Right renal cortex interstitium (tissue), 3 donors: ENCODE results near the gene GSE1. TPM values are rescaled to one million over a fixed set of nuclear protein-coding genes. Genes with fewer than 3 reads are reported as not detected.

Experiments used
- DNase-seq, 3 donors: peaks; one replicate each; pipeline ENCODE4 v3.0.0-alpha.2; 2013; ENCODE audit warnings: low read depth in 3 of 3, low spot score in 2 of 3
- polyA plus RNA-seq, 3 donors: library from polyadenylated mRNA; unstranded; fragments of 120-200 nt; gene quantifications; one replicate each; pipeline ENCODE4 v1.2.1, GENCODE V29; 2013; ENCODE audit not compliant: insufficient read length in 3 of 3

The GSE1 gene
- 10 to 100 TPM; 53.6 to 58.6 (median 56.9) TPM for polyA plus RNA-seq

GRCh38 chr16:85612801-85613603 lies at the start of gene GSE1:
TSS of gene GSE1 (plus strand) at chr16:85613322. CDS start at chr16:85613392, 70 bp downstream.
- no peak for DNase-seq

DNA sequence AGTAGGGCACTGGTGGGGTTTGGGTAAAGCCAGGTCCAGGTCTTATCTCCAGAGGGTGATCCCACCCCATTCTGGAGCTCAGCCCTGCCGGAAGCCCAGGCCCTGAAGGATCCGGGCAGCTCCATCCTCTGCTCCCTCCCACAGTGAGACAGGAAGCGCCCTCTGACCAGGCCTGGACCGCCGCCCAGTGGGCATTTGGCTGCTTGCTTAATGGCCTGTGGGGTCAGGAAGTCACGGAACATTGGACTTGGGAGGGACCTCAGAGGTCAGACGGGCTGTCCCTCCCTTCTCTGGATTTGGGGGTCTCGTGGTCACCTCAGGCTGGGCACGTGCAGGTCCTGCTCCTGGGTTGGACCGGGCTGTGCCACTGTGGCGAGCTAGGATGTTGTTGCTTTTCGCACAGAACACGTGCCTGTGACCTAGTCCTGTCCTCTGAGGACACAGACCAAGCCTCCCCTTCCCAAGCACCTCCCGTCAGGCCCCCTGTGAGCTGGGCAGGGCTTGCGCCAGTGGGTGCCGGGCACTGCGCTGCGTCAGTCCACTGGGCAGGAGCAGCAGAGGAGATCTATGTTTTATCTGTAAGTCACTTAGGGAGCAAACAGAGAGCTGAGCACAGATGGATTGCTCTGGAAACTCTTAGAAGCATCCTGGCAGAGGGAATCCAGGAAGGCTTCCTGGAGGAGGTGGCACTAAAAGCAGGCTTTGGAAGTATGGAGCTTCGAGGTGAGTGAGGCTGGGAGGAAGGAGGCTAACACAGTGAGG lies 49.4 kb upstream of the GSE1 start:
- no peak for DNase-seq

- DNase-seq, result no peak
Measured at GRCh38 chr16:85564277-85565051, 48.7 kb upstream of the GSE1 start.

GRCh38 chr16:85565340-85565739 lies 47.8 kb upstream of the GSE1 start:
- no peak for DNase-seq

- DNase-seq, result no peak
Measured at GRCh38 chr16:85565801-85566526, 47.2 kb upstream of the GSE1 start.

DNA sequence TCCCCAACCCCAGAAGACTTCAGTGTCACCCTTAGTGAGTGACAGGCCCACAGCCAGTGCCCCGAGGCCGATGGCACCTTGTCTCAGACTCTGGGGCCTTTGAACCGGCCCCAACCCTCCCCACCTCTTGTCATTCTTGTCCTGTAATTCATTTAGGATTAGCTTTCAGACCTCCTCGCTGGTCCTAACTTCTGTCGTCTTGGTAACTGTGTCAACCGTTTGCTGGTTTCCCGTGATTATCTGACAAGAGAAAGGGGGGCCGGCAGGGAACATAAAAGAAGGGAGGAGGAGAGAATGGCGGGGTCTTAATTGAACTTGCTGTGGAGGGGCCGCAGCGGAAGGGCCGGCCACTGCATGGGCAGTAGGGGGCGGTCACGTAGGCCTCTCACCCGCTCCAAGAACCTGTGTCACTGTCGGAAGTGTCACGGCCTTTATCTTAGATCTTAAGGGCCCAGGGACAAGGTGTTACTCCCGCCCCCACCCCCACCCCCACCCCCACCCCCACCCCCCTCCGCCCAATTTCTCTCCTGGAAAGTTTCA lies 46.5 kb upstream of the GSE1 start:
- DNase-seq, result no peak

DNA sequence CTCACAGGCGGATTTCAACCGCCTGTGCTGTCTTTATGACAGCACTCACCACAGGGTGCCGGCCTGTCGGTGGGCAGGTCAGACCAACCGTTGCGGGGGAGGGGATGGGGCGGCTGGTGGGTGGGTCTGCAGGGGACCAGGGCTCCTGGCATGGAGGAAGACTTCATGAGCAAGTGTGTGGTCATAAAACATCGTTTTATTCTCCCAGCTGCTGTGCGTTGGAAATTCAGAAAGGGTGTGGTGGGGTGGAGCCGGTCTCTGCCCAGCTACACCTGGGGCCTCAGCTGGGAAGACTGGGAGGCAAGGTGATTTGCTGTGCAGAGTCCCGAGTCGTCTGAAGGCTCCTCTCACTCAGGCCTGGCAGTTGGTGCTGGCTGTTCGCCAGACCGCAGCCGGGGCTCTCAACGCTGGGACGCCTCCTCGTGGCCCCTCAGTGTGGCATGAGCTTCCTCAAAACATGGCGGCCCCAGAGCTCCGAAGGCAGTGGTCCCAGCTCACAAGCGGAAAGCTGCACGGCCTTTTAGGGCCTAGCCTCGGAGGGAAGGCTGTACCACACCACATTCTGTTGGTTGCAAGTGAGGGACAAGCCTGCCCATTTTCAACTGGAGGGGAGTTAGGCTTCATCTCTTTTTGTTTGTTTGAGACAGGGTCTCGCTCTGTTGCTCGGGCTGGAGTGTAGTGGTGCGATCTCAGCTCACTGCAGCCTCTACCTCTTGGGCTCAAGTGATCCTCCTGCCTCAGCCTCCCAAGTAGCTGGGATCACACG lies 45.8 kb upstream of the GSE1 start:
- DNase-seq, result no peak

GRCh38 chr16:85567935-85568334 lies 45.2 kb upstream of the GSE1 start:
- DNase-seq, result no peak

GRCh38 chr16:85568519-85568918 lies 44.6 kb upstream of the GSE1 start:
- no peak for DNase-seq

DNA sequence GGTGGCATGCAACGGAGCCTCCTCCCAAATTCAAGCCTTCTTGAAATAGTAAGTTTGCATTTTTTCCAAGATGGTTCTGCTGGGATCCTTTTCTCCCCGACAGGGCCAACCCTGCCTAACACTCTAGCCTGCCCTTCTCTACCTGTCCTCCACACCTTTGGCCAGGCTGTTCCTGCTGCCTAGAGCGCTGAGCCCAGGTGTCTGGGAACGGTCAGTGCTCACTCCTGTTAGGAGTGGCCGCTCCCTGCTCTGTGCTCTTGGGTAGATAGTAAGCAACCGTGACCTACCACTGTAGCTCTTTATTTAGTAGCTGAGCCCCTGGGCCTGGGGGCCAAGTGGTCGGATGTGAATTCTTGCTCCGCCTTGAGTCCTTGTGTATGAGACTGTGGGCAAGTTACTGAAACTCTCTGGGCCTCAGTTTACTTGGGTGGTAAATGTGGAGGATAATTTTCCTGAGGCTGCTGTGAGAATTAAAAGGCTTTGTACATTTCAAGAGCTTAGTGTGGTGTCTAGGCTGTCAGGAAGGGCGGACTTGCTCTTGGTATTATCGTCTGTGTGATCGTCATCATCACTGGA lies 44.0 kb upstream of the GSE1 start:
- no peak for DNase-seq

DNA sequence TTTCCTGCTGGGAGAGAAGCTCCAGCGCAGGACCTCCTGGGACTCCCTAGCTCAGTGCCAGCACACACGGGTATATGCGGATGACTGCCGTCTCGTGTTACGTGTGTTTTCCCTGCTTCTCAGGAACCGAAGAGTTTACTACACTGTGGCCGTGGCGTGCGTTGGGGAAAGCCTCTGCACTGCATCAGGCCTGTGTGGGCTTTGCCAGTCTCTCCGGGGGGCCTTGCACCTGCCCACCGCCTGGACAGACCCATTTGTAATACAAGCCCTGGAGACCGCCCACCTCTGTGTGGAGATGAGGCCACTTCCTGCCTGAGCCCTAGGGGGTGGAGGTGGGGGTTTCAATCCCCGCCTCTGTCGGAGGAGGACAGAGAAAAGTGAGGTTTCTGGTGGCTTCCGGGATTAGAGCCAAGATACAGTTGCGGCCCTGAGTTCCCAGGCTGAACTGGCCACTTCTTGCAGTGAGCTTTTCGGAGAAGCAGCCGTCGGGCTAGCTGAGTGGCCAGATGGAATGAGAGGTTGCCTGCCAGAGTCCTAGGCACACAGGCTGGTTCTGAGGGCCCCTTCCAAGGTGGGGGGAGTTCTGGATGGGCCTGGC lies 43.4 kb upstream of the GSE1 start:
- no peak for DNase-seq

DNA sequence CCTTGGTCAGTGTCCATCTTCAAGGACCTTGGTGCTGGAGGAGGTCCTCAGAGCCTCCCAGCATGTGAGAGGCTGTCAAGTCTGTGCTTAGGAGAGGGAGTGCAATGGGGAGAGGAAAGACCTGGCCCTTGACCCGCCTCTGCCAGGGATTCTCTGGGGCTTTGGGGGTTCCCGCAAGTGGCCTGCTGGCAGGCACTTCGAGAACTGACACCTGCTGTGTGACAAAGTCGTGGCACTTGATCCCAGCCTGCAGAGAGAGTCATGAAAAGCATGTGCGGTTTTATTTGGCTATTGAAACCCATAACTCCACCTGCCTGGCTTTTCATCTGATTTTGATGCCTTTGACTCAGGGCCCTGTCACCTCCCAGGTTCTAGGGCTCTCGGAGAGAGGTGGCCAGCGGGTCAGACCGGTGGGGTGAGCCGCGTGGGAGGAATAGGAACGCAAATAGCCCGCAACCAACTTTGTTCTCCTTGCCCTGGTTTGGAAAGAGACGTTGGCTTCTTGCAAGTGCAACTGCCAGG lies 42.8 kb upstream of the GSE1 start:
- DNase-seq, result no peak

- no peak for DNase-seq
Measured at GRCh38 chr16:85570735-85571562, 42.2 kb upstream of the GSE1 start.

GRCh38 chr16:85571563-85571812 lies 41.6 kb upstream of the GSE1 start:
- DNase-seq, result no peak

DNA sequence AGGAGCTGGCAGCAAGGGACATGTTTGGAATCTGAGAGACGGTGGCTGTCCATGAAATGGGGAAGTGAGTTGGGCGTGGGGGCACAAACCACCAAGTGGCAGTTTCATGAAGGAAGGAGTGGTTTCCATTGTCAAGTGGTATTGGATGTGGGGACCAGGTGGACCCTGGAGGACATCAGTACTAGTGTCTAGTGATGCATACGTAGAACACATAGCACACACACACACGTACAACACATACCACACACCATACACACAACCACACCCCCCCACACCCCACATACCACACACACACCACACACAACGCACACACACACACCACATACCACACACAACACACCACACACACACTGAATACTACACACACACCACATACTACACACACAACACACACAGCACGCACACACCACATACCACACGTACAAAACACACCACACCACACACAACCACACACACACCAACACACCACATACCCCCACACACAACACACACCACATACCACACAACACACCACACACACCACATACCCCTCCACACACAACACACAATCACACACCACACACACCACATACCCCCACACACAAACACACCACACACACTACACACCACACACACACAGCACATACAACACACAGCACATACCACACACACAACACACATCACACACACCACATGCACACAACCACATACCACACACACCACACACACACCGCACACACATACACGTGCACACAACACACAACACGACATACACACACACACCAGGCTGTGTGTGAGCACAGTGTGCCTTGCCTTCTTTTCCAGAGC lies 41.1 kb upstream of the GSE1 start:
- no peak for DNase-seq

DNA sequence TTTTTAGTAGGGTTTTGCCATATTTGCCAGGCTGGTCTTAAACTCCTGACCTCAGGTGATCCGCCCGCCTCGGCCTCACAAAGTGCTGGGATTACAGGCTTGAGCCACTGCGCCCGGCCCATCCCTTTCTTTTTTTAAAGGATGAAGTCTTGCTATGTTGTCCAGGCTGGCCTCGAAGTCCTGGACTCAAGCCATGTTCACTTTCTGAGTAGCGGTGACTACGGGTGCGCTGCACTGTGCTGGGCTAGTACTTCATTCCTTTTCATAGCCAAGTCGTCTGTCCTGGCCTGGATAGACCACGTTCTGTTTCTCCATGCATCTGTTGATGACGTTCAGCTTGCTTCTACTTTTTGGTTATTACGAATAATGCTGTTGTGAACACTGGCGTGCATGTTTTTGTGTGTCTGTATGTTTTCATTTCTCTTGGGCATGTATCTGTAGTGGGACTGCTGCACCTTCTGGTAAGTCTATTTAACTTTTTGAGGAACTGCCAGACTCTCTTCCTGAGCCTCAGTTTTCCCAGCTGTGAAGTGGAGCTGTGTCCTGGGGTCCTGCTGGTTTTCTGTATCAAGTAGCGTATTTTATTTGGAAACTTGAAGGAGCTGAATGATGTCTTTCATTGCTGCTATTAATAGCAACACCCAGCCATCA lies 40.0 kb upstream of the GSE1 start:
- no peak for DNase-seq
